Fibroblast of lung (primary cell): ENCODE results near the gene TMPO. TPM values are rescaled to one million over a fixed set of nuclear protein-coding genes. Genes with fewer than 3 reads are reported as not detected.
"Not testable (repeated sequence)": the region's sequence is repeated elsewhere in the genome, so short reads cannot be mapped to it uniquely, and the experiment has no call there.

Experiments
- DNase-seq, 2 donors: peaks; one replicate each; pipeline versions ENCODE4 v3.0.0 to v3.0.0-alpha.2; 2010; ENCODE audit warnings: low read depth in 2 of 2
- H2AFZ ChIP-seq: 2 replicates; pipeline ENCODE4 v1.5.1; 2012; ENCODE audit warnings: low read length, control low read depth, inconsistent platforms
- H3K27ac ChIP-seq: 2 replicates; pipeline ENCODE4 v1.5.1; 2011; ENCODE audit warnings: low read length, control low read depth; ENCODE audit not compliant: insufficient read depth
- H3K27me3 ChIP-seq: 2 replicates; pipeline ENCODE4 v1.5.1; 2011; ENCODE audit warnings: mild to moderate bottlenecking, low read length; ENCODE audit not compliant: control insufficient read depth, insufficient read depth
- H3K36me3 ChIP-seq: 2 replicates; pipeline ENCODE4 v1.5.1; 2011; ENCODE audit warnings: low read length; ENCODE audit not compliant: control insufficient read depth, insufficient read depth
- H3K4me1 ChIP-seq: 2 replicates; pipeline ENCODE4 v1.5.1; 2011; ENCODE audit warnings: low read length; ENCODE audit not compliant: control insufficient read depth, insufficient read depth; ENCODE audit errors: extremely low read depth
- H3K4me2 ChIP-seq: 2 replicates; pipeline ENCODE4 v1.5.1; 2011; ENCODE audit warnings: low read length, control low read depth; ENCODE audit not compliant: insufficient read depth; ENCODE audit errors: extremely low read depth
- H3K4me3 ChIP-seq, 4 experiments: fragments of 200-600 bp in 1 of 4; sonication (generic) in 1 of 4; replicated peaks in 1 of 4; 2 replicates each; pipeline ENCODE4 v1.5.1; 2011 to 2016; ENCODE audit warnings: low read length in 4 of 4, low read depth in 3 of 4, mild to moderate bottlenecking in 3 of 4, control low read depth in 2 of 4, inconsistent platforms in 1 of 4, mixed read lengths in 1 of 4; ENCODE audit not compliant: insufficient read depth in 1 of 4; ENCODE audit errors: control extremely low read depth in 1 of 4
- H3K79me2 ChIP-seq: 2 replicates; pipeline ENCODE4 v1.5.1; 2012; ENCODE audit warnings: mild to moderate bottlenecking, low read length, inconsistent platforms; ENCODE audit not compliant: control insufficient read depth, insufficient read depth
- H3K9ac ChIP-seq: 2 replicates; pipeline ENCODE4 v1.5.1; 2011; ENCODE audit warnings: mild to moderate bottlenecking, low read length, control low read depth; ENCODE audit not compliant: insufficient read depth
- H3K9me3 ChIP-seq: 2 replicates; pipeline ENCODE4 v1.5.1; 2012; ENCODE audit warnings: low read depth, low read length; ENCODE audit not compliant: control insufficient read depth, insufficient read depth
- H4K20me1 ChIP-seq: 2 replicates; pipeline ENCODE4 v1.5.1; 2011; ENCODE audit warnings: low read length; ENCODE audit not compliant: control insufficient read depth, insufficient read depth; ENCODE audit errors: extremely low read depth
- CTCF ChIP-seq, 2 donors: IDR thresholded peaks in 1 of 2; conservative IDR thresholded peaks in 1 of 2; 1 replicate in 1 of 2; 2 replicates in 1 of 2; pipeline ENCODE4 v1.5.1; 2011 to 2012; ENCODE audit warnings: low read length in 2 of 2, control low read depth in 1 of 2, inconsistent platforms in 1 of 2, low read depth in 1 of 2, mild to moderate bottlenecking in 1 of 2
- EZH2 ChIP-seq: IDR thresholded peaks from 2 replicates; pipeline ENCODE4 v1.5.1; 2012; ENCODE audit warnings: low read length, control low read depth, mild to moderate bottlenecking; ENCODE audit errors: missing control alignments
- polyA plus RNA-seq, 2 donors: library from polyadenylated mRNA; depleted of rRNA in 1 of 2; stranded (reverse) in 1 of 2; unstranded in 1 of 2; fragments of >200 nt; gene quantifications; 2 replicates each; pipeline ENCODE4 v1.2.1, GENCODE V29; 2011 to 2012; ENCODE audit warnings: missing spikeins in 1 of 2
- total RNA-seq: library from RNA; depleted of rRNA; stranded (reverse); fragments of >200 nt; gene quantifications from 2 replicates; pipeline ENCODE4 v1.2.1, GENCODE V29; 2014

TMPO gene
- total and polyA plus RNA-seq, 2 donors (not counting 1 experiment from before 2014, with no cell fraction given) = 37.7 to 42.1 TPM

- Histone ChIP-seq H3K4me1 (no peaks in the 10 kb centered on the region), H2AFZ (no peak overlapping the region), H3K9ac (no peak overlapping the region), H3K9me3 (no peaks in the 10 kb centered on the region), H3K27me3 (no peaks in the 10 kb centered on the region), H3K36me3 (no peaks in the 10 kb centered on the region), H3K4me2 (no peak overlapping the region), H4K20me1 (no peaks in the 10 kb centered on the region), H3K27ac (no peak overlapping the region), H3K79me2 (peaks cover 3% of the 10 kb centered on the region), H3K4me3 (no peak overlapping the region)
- no peak for TF ChIP-seq EZH2
- TF ChIP-seq CTCF (conservative IDR thresholded peaks at IDR 0.05 in 1 of 2, IDR thresholded peaks at IDR 0.05 in 1 of 2; ENCODE audit: low read depth in 1 of 2, low read length in 2 of 2) = no peak
- peak in 1 of 2 donors; percentile 37 for DNase-seq
Observed at GRCh38 chr12:98544751-98545150, 29.4 kb downstream of the TMPO start.

- Histone ChIP-seq H4K20me1 (no peaks in the 10 kb centered on the region), H3K79me2 (no peaks in the 10 kb centered on the region), H3K27ac (no peak overlapping the region), H2AFZ (no peak overlapping the region), H3K9me3 (no peaks in the 10 kb centered on the region), H3K36me3 (peaks cover 3% of the 10 kb centered on the region), H3K4me2 (no peak overlapping the region), H3K9ac (no peak overlapping the region), H3K4me3 (no peak overlapping the region), H3K27me3 (no peaks in the 10 kb centered on the region), H3K4me1 (no peaks in the 10 kb centered on the region)
- TF ChIP-seq CTCF (conservative IDR thresholded peaks at IDR 0.05 in 1 of 2, IDR thresholded peaks at IDR 0.05 in 1 of 2; ENCODE audit: low read depth in 1 of 2, low read length in 2 of 2) = no peak
- no peak for TF ChIP-seq EZH2
- no peak for DNase-seq
Observed at GRCh38 chr12:98549371-98550110, 34.2 kb downstream of the TMPO start.

- Histone ChIP-seq H3K4me3 (no peak overlapping the region), H2AFZ (no peak overlapping the region), H3K4me2 (no peak overlapping the region), H3K4me1 (no peaks in the 10 kb centered on the region), H3K9ac (no peak overlapping the region), H3K36me3 (peaks cover 3% of the 10 kb centered on the region), H3K27me3 (no peaks in the 10 kb centered on the region), H3K27ac (no peak overlapping the region), H3K9me3 (no peaks in the 10 kb centered on the region), H4K20me1 (no peaks in the 10 kb centered on the region), H3K79me2 (no peaks in the 10 kb centered on the region)
- TF ChIP-seq EZH2 = no peak
- DNase-seq = no peak
Observed at GRCh38 chr12:98551787-98552186, 36.4 kb downstream of the TMPO start.

- H3K9ac ChIP-seq, DNase-seq, H3K36me3 ChIP-seq, H2AFZ ChIP-seq, H3K4me3 ChIP-seq, H3K4me1 ChIP-seq, H3K9me3 ChIP-seq, H3K27ac ChIP-seq, H3K27me3 ChIP-seq, H3K79me2 ChIP-seq, H3K4me2 ChIP-seq, H4K20me1 ChIP-seq: not testable (repeated sequence)
Observed at GRCh38 chr12:98558097-98558496, 42.7 kb downstream of the TMPO start.
